Hepatocyte (in vitro differentiated cells): ENCODE results near the gene FHOD3. TPM values are rescaled to one million over a fixed set of nuclear protein-coding genes. Genes with fewer than 3 reads are reported as not detected.
"Not testable (repeated sequence)": the region's sequence is repeated elsewhere in the genome, so short reads cannot be mapped to it uniquely, and the experiment has no call there.

ENCODE experiments used
- DNase-seq: peaks from one replicate; pipeline ENCODE4 v3.0.0-alpha.2; 2016; ENCODE audit warnings: low spot score
- H2AFZ ChIP-seq: fragments of 200-600 bp; sonication (generic); 2 replicates; pipeline ENCODE4 v1.6.0; 2016; ENCODE audit warnings: antibody characterized with exemption, mild to moderate bottlenecking
- H3K27ac ChIP-seq: fragments of 200-600 bp; sonication (generic); 2 replicates; pipeline ENCODE4 v1.5.1; 2016; ENCODE audit warnings: mild to moderate bottlenecking
- H3K27me3 ChIP-seq: fragments of 200-600 bp; sonication (generic); 2 replicates; pipeline ENCODE4 v1.6.1; 2016
- H3K36me3 ChIP-seq: fragments of 200-600 bp; sonication (generic); replicated peaks from 2 replicates; pipeline ENCODE4 v1.5.1; 2016; ENCODE audit warnings: low read depth; ENCODE audit not compliant: insufficient read depth
- H3K4me1 ChIP-seq: fragments of 200-600 bp; sonication (generic); 2 replicates; pipeline ENCODE4 v1.5.1; 2016; ENCODE audit warnings: mild to moderate bottlenecking, moderate library complexity; ENCODE audit not compliant: insufficient read depth
- H3K4me2 ChIP-seq: fragments of 200-600 bp; sonication (generic); 2 replicates; pipeline ENCODE4 v1.6.0; 2016
- H3K4me3 ChIP-seq: fragments of 200-600 bp; sonication (generic); 2 replicates; pipeline ENCODE4 v1.5.1; 2016; ENCODE audit warnings: mild to moderate bottlenecking
- H3K79me2 ChIP-seq: fragments of 200-600 bp; sonication (generic); 2 replicates; pipeline ENCODE4 v1.6.0; 2017; ENCODE audit warnings: mild to moderate bottlenecking
- H3K9me2 ChIP-seq: fragments of 200-600 bp; sonication (generic); replicated peaks from 2 replicates; pipeline ENCODE4 v1.6.0; 2017; ENCODE audit warnings: mild to moderate bottlenecking; ENCODE audit not compliant: insufficient read depth
- H3K9me3 ChIP-seq: fragments of 200-600 bp; sonication (generic); 2 replicates; pipeline ENCODE4 v1.5.1; 2016; ENCODE audit warnings: low read depth, mild to moderate bottlenecking
- H4K20me1 ChIP-seq: fragments of 200-600 bp; sonication (generic); 2 replicates; pipeline ENCODE4 v1.6.0; 2016; ENCODE audit warnings: mild to moderate bottlenecking; ENCODE audit not compliant: insufficient read depth, poor library complexity, severe bottlenecking
- EZH2 ChIP-seq: fragments of 200-600 bp; sonication (generic); IDR thresholded peaks from 2 replicates; pipeline ENCODE4 v1.6.1; 2016; ENCODE audit warnings: antibody characterized with exemption, mild to moderate bottlenecking, borderline replicate concordance
- EZH2phosphoT487 ChIP-seq: fragments of 200-600 bp; sonication (generic); IDR thresholded peaks from one replicate; pipeline ENCODE4 v1.6.1; 2018; ENCODE audit warnings: antibody characterized with exemption, mild to moderate bottlenecking, low read depth, moderate library complexity; ENCODE audit not compliant: unreplicated experiment, severe bottlenecking
- WGBS: methylation state at CpG from one replicate; pipeline ENCODE4 v1.1.6; 2016; ENCODE audit warnings: low lambda C conversion rate; ENCODE audit errors: missing lambda C conversion rate; 5-methylcytosine and 5-hydroxymethylcytosine counted together
- polyA plus RNA-seq: library from polyadenylated mRNA; unstranded; fragments of >200 nt; fragmentation: Nextera tagmentation; extraction: Ambion mirVana; gene quantifications from 2 replicates; pipeline ENCODE4 v1.2.1, GENCODE V29; 2016
- total RNA-seq: library from RNA; depleted of rRNA; stranded (reverse); fragments of >200 nt; gene quantifications from 2 replicates; pipeline ENCODE4 v1.2.3, GENCODE V29; 2014
- TF ChIP-seq, protein P1 (sequence below): fragments of 200-600 bp; sonication (generic); IDR thresholded peaks from 2 replicates; pipeline ENCODE4 v1.5.1; 2016; ENCODE audit warnings: antibody characterized with exemption, mild to moderate bottlenecking; ENCODE audit not compliant: poor library complexity

The FHOD3 gene
- total and polyA plus RNA-seq, 2 experiments from 2014 or later: 1.7 to 2.7 TPM

DNA sequence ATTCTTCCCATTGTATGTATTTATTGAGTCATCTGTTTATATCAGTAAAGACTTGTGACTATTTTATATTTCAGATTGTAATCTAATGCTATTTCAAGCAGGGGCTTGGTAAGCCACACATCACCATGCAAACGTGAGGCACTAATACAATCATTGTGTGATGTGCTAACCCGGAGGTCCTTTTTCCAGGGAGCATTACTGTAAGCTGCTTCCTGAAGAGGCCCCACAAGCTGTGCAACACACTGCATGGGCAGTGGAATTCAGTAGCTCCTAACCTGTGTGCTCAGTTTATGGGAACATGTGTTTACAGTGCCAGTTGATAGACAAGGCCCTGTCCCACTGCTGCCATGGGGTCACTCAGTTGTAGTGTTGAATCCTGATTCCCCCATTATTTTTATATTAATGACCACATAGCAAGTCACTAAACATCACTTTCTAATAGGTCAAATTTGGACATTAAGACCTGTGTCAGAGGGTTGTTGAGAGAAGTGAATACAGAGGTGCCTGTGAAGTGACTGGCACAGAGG lies 162.9 kb downstream of the FHOD3 start:
- H3K4me2 ChIP-seq: no peak overlapping the region
- TF ChIP-seq, protein P1, sequence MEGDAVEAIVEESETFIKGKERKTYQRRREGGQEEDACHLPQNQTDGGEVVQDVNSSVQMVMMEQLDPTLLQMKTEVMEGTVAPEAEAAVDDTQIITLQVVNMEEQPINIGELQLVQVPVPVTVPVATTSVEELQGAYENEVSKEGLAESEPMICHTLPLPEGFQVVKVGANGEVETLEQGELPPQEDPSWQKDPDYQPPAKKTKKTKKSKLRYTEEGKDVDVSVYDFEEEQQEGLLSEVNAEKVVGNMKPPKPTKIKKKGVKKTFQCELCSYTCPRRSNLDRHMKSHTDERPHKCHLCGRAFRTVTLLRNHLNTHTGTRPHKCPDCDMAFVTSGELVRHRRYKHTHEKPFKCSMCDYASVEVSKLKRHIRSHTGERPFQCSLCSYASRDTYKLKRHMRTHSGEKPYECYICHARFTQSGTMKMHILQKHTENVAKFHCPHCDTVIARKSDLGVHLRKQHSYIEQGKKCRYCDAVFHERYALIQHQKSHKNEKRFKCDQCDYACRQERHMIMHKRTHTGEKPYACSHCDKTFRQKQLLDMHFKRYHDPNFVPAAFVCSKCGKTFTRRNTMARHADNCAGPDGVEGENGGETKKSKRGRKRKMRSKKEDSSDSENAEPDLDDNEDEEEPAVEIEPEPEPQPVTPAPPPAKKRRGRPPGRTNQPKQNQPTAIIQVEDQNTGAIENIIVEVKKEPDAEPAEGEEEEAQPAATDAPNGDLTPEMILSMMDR: no peak
- TF ChIP-seq EZH2phosphoT487 (no peak), EZH2 (no peak)
- WGBS: 67% methylated on average over 2 of the region's 2 CpGs

DNA sequence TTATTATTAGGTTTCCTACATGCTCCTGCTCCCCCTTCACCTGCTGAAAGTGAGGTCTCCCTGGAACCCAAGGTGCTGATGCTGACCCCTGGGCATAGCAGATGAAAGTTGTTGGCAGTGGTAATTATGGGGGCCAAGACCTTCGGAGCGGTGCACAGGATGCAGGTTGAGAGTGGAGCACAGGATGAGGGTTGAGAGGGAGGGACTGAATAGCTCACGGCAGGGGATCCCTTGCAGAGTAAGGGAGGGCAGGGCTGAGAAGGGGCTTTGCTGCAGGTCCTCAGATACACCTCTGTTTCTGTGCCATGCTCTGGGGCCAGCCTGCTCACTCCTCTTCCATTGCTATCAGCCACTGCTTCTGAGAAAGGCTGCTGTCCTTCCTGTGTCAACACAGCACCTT lies 163.3 kb downstream of the FHOD3 start:
- no peak overlapping the region for H3K27ac ChIP-seq
- no peak for DNase-seq
- 68% methylated on average over 3 of the region's 3 CpGs for WGBS
- H3K79me2 ChIP-seq: no peaks in the 10 kb centered on the region
- no peaks in the 10 kb centered on the region for H3K9me2 ChIP-seq
- no peaks in the 10 kb centered on the region for H3K9me3 ChIP-seq
- no peak overlapping the region for H2AFZ ChIP-seq
- no peaks in the 10 kb centered on the region for H4K20me1 ChIP-seq
- TF ChIP-seq EZH2phosphoT487: no peak
- no peak for TF ChIP-seq EZH2
- TF ChIP-seq, protein P1: no peak
- peaks cover 5% of the 10 kb centered on the region for H3K27me3 ChIP-seq
- H3K4me3 ChIP-seq: no peak overlapping the region
- H3K36me3 ChIP-seq: no peaks in the 10 kb centered on the region
- H3K4me1 ChIP-seq: peaks cover 6% of the 10 kb centered on the region
- no peak overlapping the region for H3K4me2 ChIP-seq

More for the DNA sequence above, 162.9 kb downstream of the FHOD3 start:
- Histone ChIP-seq H3K4me3 (no peak overlapping the region), H4K20me1 (no peaks in the 10 kb centered on the region), H3K9me2 (no peaks in the 10 kb centered on the region), H3K4me1 (peaks cover 6% of the 10 kb centered on the region), H3K79me2 (no peaks in the 10 kb centered on the region), H3K9me3 (no peaks in the 10 kb centered on the region), H3K27ac (no peak overlapping the region), H2AFZ (no peak overlapping the region), H3K27me3 (peaks cover 5% of the 10 kb centered on the region), H3K36me3 (no peaks in the 10 kb centered on the region)
- DNase-seq: no peak

DNA sequence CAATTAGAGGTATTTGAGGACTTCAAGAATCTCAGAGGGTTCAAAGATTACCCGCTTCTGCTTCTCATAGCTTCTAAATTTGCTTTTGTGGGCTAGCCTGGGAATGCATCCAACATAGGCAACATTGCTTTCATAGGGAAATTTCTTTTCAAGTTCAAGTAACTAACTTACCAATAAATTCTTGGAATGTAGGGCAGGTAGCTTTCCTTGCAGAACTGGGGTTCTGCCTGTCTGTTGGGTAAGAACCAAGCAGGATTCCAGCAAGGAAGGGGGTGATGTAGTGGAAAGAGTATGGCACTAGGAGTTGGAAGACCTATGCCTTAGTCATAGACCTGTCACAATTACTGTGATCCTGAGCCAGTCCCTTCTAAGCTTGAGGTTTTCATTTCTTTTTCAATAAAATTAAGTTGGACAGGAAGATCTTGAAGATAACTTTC lies 164.1 kb downstream of the FHOD3 start:
- Histone ChIP-seq H3K4me2 (no peak overlapping the region), H3K27ac (no peak overlapping the region), H3K4me3 (no peak overlapping the region), H4K20me1 (no peaks in the 10 kb centered on the region), H3K36me3 (no peaks in the 10 kb centered on the region), H2AFZ (no peak overlapping the region), H3K9me2 (no peaks in the 10 kb centered on the region), H3K27me3 (peaks cover 5% of the 10 kb centered on the region), H3K9me3 (no peaks in the 10 kb centered on the region), H3K4me1 (peaks cover 6% of the 10 kb centered on the region), H3K79me2 (no peaks in the 10 kb centered on the region)
- TF ChIP-seq, protein P1: no peak
- TF ChIP-seq EZH2phosphoT487: no peak
- TF ChIP-seq EZH2: no peak
- DNase-seq: no peak
- WGBS: 90% methylated on average over 1 of the region's 1 CpG

DNA sequence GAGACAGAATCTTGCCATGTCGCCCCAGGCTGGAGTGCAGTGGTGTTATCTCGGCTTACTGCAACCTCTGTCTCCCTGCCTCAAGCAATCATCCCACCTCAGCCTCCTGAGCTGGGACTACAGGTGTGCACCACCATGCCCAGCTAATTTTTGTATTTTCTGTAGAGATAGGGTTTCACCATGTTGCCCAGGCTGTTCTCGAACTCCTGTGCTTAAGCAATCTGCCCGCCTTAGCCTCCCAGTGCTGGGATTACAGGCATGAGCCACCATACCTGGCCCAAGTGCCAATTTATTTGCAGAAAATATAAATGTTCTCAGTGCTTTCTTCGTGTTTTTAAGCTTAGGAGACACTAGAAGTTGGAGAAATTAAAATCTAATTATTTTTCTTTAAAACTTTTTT lies 166.0 kb downstream of the FHOD3 start:
- not testable (repeated sequence) for H3K27me3 ChIP-seq, H3K79me2 ChIP-seq, H3K9me3 ChIP-seq, H3K36me3 ChIP-seq, H3K4me1 ChIP-seq, H3K4me3 ChIP-seq, DNase-seq, H3K4me2 ChIP-seq, H3K27ac ChIP-seq, H4K20me1 ChIP-seq, H3K9me2 ChIP-seq, H2AFZ ChIP-seq
- WGBS: 86% methylated on average over 5 of the region's 5 CpGs
